CD4-positive, alpha-beta T cell (primary cell): Measurements from ENCODE around the gene PPIL1. TPM values are rescaled to one million over a fixed set of nuclear protein-coding genes. Genes with fewer than 3 reads are reported as not detected.

ENCODE experiments used
- ATAC-seq: fragments of 200-7000 bp; cut with Tn5 transposase; one replicate; pipeline ENCODE4 v1.10.0; 2022; ENCODE audit warnings: mild to moderate bottlenecking; ENCODE audit not compliant: poor library complexity
- CTCF ChIA-PET: fragments of 350-600 bp; sonication (Branson Sonifier 250); formaldehyde crosslinking; loops from one replicate; lab custom pipeline; 2021; ENCODE audit warnings: antibody characterized with exemption, inconsistent platforms; lab: Charles Lee
- POLR2A ChIA-PET: fragments of 350-600 bp; sonication (Branson Sonifier 250); formaldehyde crosslinking; loops from one replicate; lab custom pipeline; 2021; ENCODE audit warnings: antibody characterized with exemption, inconsistent platforms; lab: Charles Lee
- DNase-seq, 14 experiments: peaks; one replicate each; pipeline ENCODE4 v3.0.0-alpha.2; 2013 to 2020; ENCODE audit warnings: mixed read lengths in 2 of 14
- H3K27ac ChIP-seq, 2 donors: one replicate each; pipeline versions ENCODE4 v1.5.1 to v1.7.0; 2013; ENCODE audit warnings: low read length in 2 of 2, low read depth in 1 of 2, mild to moderate bottlenecking in 1 of 2
- H3K27me3 ChIP-seq, 2 experiments: 1 replicate in 1 of 2; 2 replicates in 1 of 2; pipeline versions ENCODE4 v1.6.1 to v1.7.0; 2013; ENCODE audit warnings: low read length in 2 of 2, control low read depth in 1 of 2, mild to moderate bottlenecking in 1 of 2, moderate library complexity in 1 of 2; ENCODE audit not compliant: insufficient read depth in 2 of 2, control insufficient read depth in 1 of 2
- H3K36me3 ChIP-seq: one replicate; pipeline ENCODE4 v1.6.1; 2013; ENCODE audit warnings: low read length, control low read depth; ENCODE audit not compliant: insufficient read depth
- H3K4me1 ChIP-seq: one replicate; pipeline ENCODE4 v1.6.1; 2013; ENCODE audit warnings: low read length, control low read depth; ENCODE audit not compliant: insufficient read depth
- H3K4me3 ChIP-seq: one replicate; pipeline ENCODE4 v1.5.1; 2013; ENCODE audit warnings: mild to moderate bottlenecking, low read length, moderate library complexity
- H3K9me3 ChIP-seq, 2 experiments: 1 replicate in 1 of 2; 2 replicates in 1 of 2; pipeline versions ENCODE4 v1.6.1 to v1.7.0; 2013; ENCODE audit warnings: low read length in 2 of 2, mild to moderate bottlenecking in 2 of 2, control low read depth in 1 of 2, moderate library complexity in 1 of 2; ENCODE audit not compliant: control insufficient read depth in 1 of 2, insufficient read depth in 1 of 2
- H3K27ac Mint-ChIP-seq: one replicate; pipeline ENCODE4 v1.8.0; 2020; ENCODE audit warnings: mixed read lengths
- H3K27me3 Mint-ChIP-seq: one replicate; pipeline ENCODE4 v1.8.0; 2021; ENCODE audit warnings: mixed read lengths
- H3K36me3 Mint-ChIP-seq: one replicate; pipeline ENCODE4 v1.8.0; 2021; ENCODE audit warnings: low read depth, mixed read lengths
- H3K4me1 Mint-ChIP-seq: one replicate; pipeline ENCODE4 v1.8.0; 2021; ENCODE audit warnings: low read depth, mixed read lengths
- H3K4me3 Mint-ChIP-seq: one replicate; pipeline ENCODE4 v1.8.0; 2020; ENCODE audit warnings: mild to moderate bottlenecking, mixed read lengths
- H3K9me3 Mint-ChIP-seq: one replicate; pipeline ENCODE4 v1.8.0; 2020; ENCODE audit warnings: mixed read lengths
- intact Hi-C, 2 experiments: fragments of 100-400 bp; cut with DNase I in 1 of 2; cut with micrococcal nuclease in 1 of 2; formaldehyde crosslinking; loops; one replicate each; pipeline versions ENCODE4 v1.15.1 to v1.9.0; 2023 to 2025; cut with DNase I, micrococcal nuclease
- total RNA-seq, 174 experiments: library from RNA in 2 of 174; stranded (reverse) in 2 of 174; gene quantifications; one replicate each; pipeline ENCODE4 v1.2.3 and lab custom pipeline; 2021 to 2026
- TF ChIP-seq, protein P1 (sequence below): fragments of 200-600 bp; IDR thresholded peaks from one replicate; pipeline ENCODE4 v1.8.0; 2022; ENCODE audit warnings: antibody characterized with exemption, mild to moderate bottlenecking

PPIL1 gene
- total RNA-seq, 2 experiments from 2014 or later = 1.8 to 2.2 TPM

DNA sequence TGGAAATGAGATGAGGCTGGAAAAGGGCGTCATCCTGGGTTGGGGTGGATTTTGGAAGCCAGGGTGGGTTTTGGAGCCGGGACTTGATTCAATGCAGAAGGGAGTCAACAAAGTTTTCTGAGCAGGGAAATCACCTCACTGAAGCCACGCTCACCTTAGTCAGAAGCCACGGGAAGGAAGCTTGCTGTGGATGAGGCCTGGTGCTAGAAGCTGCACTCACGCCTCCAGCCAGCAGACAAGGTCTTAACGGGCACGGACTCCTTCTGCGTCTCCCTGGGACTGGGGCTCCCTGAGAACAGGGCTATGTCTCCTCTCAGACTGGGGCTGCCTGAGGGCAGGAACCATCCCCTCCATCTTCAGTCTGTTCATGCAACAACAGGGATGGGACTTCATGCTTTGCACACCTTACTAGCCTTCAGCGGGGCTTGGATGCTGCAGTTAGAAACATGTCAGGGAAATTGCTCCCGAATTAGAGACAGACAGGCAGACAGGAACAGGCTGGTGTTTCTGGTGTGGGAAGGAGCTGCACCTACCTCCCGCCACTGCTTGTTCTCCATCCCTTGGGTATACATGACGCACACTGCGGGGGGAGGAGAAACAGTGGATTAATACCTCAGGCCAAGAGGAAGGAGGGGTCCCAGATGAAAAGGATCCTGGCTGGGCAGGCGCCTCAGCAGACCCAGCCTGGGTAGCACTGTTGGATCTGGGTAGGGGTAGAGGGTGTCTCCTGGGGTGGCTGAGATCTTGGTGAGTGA, 52.8 kb downstream of the PPIL1 start:
- Histone ChIP-seq H3K27ac (no peak overlapping the region), H3K4me1 (peaks cover 5% of the 10 kb centered on the region), H3K9me3 (no peaks in the 10 kb centered on the region), H3K4me3 (no peak overlapping the region), H3K27me3 (no peaks in the 10 kb centered on the region), H3K36me3 (no peaks in the 10 kb centered on the region)
- no peaks in the 10 kb centered on the region for H3K36me3 Mint-ChIP-seq
- ChIA-PET CTCF (no interaction called here), POLR2A (no interaction called here)
- no peaks in the 10 kb centered on the region for H3K27me3 Mint-ChIP-seq
- no peaks in the 10 kb centered on the region for H3K4me1 Mint-ChIP-seq
- DNase-seq = no peak
- no peaks in the 10 kb centered on the region for H3K9me3 Mint-ChIP-seq
- no peak overlapping the region for H3K4me3 Mint-ChIP-seq
- intact Hi-C loops = no loop called here
- ATAC-seq = no peak
- TF ChIP-seq, protein P1, sequence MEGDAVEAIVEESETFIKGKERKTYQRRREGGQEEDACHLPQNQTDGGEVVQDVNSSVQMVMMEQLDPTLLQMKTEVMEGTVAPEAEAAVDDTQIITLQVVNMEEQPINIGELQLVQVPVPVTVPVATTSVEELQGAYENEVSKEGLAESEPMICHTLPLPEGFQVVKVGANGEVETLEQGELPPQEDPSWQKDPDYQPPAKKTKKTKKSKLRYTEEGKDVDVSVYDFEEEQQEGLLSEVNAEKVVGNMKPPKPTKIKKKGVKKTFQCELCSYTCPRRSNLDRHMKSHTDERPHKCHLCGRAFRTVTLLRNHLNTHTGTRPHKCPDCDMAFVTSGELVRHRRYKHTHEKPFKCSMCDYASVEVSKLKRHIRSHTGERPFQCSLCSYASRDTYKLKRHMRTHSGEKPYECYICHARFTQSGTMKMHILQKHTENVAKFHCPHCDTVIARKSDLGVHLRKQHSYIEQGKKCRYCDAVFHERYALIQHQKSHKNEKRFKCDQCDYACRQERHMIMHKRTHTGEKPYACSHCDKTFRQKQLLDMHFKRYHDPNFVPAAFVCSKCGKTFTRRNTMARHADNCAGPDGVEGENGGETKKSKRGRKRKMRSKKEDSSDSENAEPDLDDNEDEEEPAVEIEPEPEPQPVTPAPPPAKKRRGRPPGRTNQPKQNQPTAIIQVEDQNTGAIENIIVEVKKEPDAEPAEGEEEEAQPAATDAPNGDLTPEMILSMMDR = no peak
- H3K27ac Mint-ChIP-seq = no peak overlapping the region

DNA sequence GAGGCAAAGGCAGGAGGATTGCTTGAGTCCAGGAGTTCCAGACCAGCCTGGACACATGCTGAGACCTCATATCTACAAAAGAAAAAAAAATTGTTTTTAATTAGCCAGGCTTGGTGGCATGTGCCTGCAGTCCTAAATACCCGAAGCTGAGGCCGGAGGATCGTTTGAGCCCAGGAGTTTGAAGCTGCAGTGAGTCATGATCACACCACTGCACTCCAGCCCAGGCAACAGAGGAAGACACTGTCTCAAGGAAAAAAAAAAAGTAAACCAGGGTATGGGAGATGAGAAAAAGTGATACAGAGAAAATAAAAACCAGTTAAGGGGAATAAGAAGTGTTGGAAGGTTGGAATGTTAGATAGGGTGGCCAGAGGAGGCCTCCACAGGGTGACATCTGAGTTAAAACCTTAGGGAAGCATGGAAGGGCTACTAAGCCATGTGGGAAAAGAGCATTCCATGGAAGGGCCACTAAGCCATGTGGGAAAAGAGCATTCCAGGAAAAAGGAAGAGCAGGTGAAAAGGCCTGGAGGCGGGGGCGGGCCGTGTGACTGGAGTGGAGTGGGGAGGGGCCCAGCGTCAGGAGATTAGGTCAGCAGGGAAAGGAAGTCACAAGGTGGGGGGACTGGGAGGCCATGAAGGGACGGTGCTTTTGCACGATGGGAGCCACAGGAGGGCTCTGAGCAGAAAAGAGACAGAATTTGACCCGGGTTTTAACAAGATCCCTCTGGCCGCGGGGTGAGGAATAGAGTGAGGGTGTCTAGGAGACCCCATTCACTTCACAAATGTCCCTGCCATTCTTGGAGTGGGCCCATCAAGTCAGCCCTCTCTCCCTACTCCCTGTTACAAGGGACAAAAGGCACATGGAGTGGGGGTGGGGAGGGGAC, 53.7 kb downstream of the PPIL1 start:
- no peak overlapping the region for H3K27ac Mint-ChIP-seq
- Histone ChIP-seq H3K4me3 (no peak overlapping the region), H3K9me3 (no peaks in the 10 kb centered on the region), H3K27ac (no peak overlapping the region), H3K4me1 (peaks cover 5% of the 10 kb centered on the region), H3K27me3 (no peaks in the 10 kb centered on the region), H3K36me3 (no peaks in the 10 kb centered on the region)
- no peak overlapping the region for H3K4me3 Mint-ChIP-seq
- TF ChIP-seq, protein P1 = no peak
- no peak for DNase-seq
- intact Hi-C loops = no loop called here
- H3K9me3 Mint-ChIP-seq = no peaks in the 10 kb centered on the region
- ChIA-PET POLR2A (no interaction called here), CTCF (interaction anchor here (0.6 kb wide), 1 partner anchor 1590 kb away, joined by 3 read pairs; no protein-coding TSS in a partner anchor)
- no peak for ATAC-seq
- H3K36me3 Mint-ChIP-seq = no peaks in the 10 kb centered on the region
- H3K27me3 Mint-ChIP-seq = no peaks in the 10 kb centered on the region
- H3K4me1 Mint-ChIP-seq = no peaks in the 10 kb centered on the region

DNA sequence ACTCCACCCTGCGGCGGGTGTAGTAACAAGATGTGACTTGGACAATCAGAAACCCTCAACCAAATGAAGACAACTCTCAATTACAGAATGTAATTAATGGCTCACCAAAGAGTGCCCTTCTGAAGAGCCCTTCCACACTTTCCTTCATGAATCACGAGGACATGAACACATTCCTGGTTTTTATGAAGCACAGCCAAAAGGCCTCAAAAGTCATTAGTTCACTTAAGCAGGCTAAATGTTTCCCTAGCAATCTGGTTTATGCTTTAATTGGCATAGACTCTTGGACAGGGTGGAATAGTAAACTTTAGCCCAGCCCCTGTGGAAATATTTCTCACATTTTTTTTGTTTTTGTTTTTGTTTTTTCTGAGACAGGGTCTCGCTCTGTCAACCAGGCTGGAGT, 55.8 kb downstream of the PPIL1 start:
- Histone ChIP-seq H3K36me3 (no peaks in the 10 kb centered on the region), H3K27me3 (no peaks in the 10 kb centered on the region), H3K4me3 (no peak overlapping the region), H3K9me3 (no peaks in the 10 kb centered on the region), H3K27ac (no peak overlapping the region), H3K4me1 (peaks cover 5% of the 10 kb centered on the region)
- POLR2A ChIA-PET = no interaction called here
- TF ChIP-seq, protein P1 = no peak
- ATAC-seq (no peak), DNase-seq (no peak)
- CTCF ChIA-PET = no interaction called here
- Mint-ChIP-seq H3K27me3 (no peaks in the 10 kb centered on the region), H3K4me3 (no peak overlapping the region), H3K9me3 (no peaks in the 10 kb centered on the region), H3K27ac (no peak overlapping the region), H3K4me1 (no peaks in the 10 kb centered on the region), H3K36me3 (no peaks in the 10 kb centered on the region)
- intact Hi-C loops = no loop called here
